ENCODE data around the gene DPAGT1. TPM values are rescaled to one million over a fixed set of nuclear protein-coding genes. Genes with fewer than 3 reads are reported as not detected.
A peak's percentile ranks its signal among the peaks of the same experiment; 100 is the strongest.
"Not testable (repeated sequence)": the region's sequence is repeated elsewhere in the genome, so short reads cannot be mapped to it uniquely, and the experiment has no call there.

The DPAGT1 gene
- total RNA-seq, 4 donors from 2014 or later, result 14.2 to 28.7 (median 19.9) TPM

GRCh38 chr11:119147604-119148333 is 46.1 kb upstream of the DPAGT1 start:
- H3K4me1 ChIP-seq, result peaks cover 13 to 29% (median 24%) of the 10 kb centered on the region in 4 donors
- H3K9me3 ChIP-seq, result no peaks in the 10 kb centered on the region
- intact Hi-C loops (cut with DNase I), result loop anchor here (5.0 kb wide), 1 partner anchor 50 kb away; no protein-coding TSS in a partner anchor
- no peak for DNase-seq (ENCODE audit: extremely low spot score)
- H3K27me3 ChIP-seq, result peaks cover 0 to 8% (median 0%) of the 10 kb centered on the region in 4 donors
- no peak for TF ChIP-seq POLR2AphosphoS5 (IDR thresholded peaks at IDR 0.05)
- no peak for TF ChIP-seq POLR2A (IDR thresholded peaks at IDR 0.05; ENCODE audit: low read depth)
- no peak for TF ChIP-seq EP300 (IDR thresholded peaks at IDR 0.05)
- TF ChIP-seq CTCF (IDR thresholded peaks at IDR 0.05), result no peak
- H3K4me3 ChIP-seq, result no peak overlapping the region
- no peaks in the 10 kb centered on the region for H3K36me3 ChIP-seq
- WGBS, result 61% methylated on average over 5 of the region's 6 CpGs
- no peak overlapping the region for H3K27ac ChIP-seq (replicated peaks in 1 of 4)

GRCh38 chr11:119145551-119145950 is 43.9 kb upstream of the DPAGT1 start:
- H3K4me3 ChIP-seq, result no peak overlapping the region
- no peak overlapping the region for H3K27ac ChIP-seq (replicated peaks in 1 of 4)
- TF ChIP-seq POLR2A (IDR thresholded peaks at IDR 0.05; ENCODE audit: low read depth), result no peak
- TF ChIP-seq EP300 (IDR thresholded peaks at IDR 0.05), result no peak
- TF ChIP-seq CTCF (IDR thresholded peaks at IDR 0.05), result no peak
- TF ChIP-seq POLR2AphosphoS5 (IDR thresholded peaks at IDR 0.05), result no peak
- peaks cover 13 to 29% (median 24%) of the 10 kb centered on the region in 4 donors for H3K4me1 ChIP-seq
- no peaks in the 10 kb centered on the region for H3K36me3 ChIP-seq
- WGBS, result 65% methylated on average over 3 of the region's 3 CpGs
- peaks cover 0 to 16% (median 0%) of the 10 kb centered on the region in 4 donors for H3K27me3 ChIP-seq
- no peaks in the 10 kb centered on the region for H3K9me3 ChIP-seq
- no peak for DNase-seq (ENCODE audit: extremely low spot score)
- intact Hi-C loops (cut with DNase I), result loop anchor here (5.0 kb wide), 1 partner anchor 52 kb away; no protein-coding TSS in a partner anchor

GRCh38 chr11:119144825-119145486 is 43.3 kb upstream of the DPAGT1 start:
- intact Hi-C loops (cut with DNase I), result loop anchor here (5.0 kb wide), 1 partner anchor 52 kb away; no protein-coding TSS in a partner anchor
- DNase-seq (ENCODE audit: extremely low spot score), result no peak
- no peak for TF ChIP-seq POLR2A (IDR thresholded peaks at IDR 0.05; ENCODE audit: low read depth)
- peak; percentile 54 to 84 (median 65) for TF ChIP-seq CTCF (IDR thresholded peaks at IDR 0.05)
- no peak for TF ChIP-seq POLR2AphosphoS5 (IDR thresholded peaks at IDR 0.05)
- TF ChIP-seq EP300 (IDR thresholded peaks at IDR 0.05), result no peak

GRCh38 chr11:119139276-119139675 is 37.6 kb upstream of the DPAGT1 start:
- H3K4me3 ChIP-seq; H3K27ac ChIP-seq (replicated peaks in 1 of 4); H3K9me3 ChIP-seq; intact Hi-C loops (cut with DNase I); DNase-seq (ENCODE audit: extremely low spot score); H3K4me1 ChIP-seq: not testable (repeated sequence)
- H3K27me3 ChIP-seq, result peaks cover 0 to 13% (median 0%) of the 10 kb centered on the region in 4 donors
- WGBS, result 88% methylated on average over 10 of the region's 10 CpGs
- peaks cover 4 to 14% (median 10%) of the 10 kb centered on the region in 4 donors for H3K36me3 ChIP-seq

More at GRCh38 chr11:119144825-119145486, 43.3 kb upstream of the DPAGT1 start:
- H3K27me3 ChIP-seq, result peaks cover 0 to 20% (median 0%) of the 10 kb centered on the region in 4 donors
- no peaks in the 10 kb centered on the region for H3K36me3 ChIP-seq
- peaks cover 12 to 27% (median 24%) of the 10 kb centered on the region in 4 donors for H3K4me1 ChIP-seq
- H3K27ac ChIP-seq (replicated peaks in 1 of 4), result no peak overlapping the region
- H3K4me3 ChIP-seq, result no peak overlapping the region
- 19% methylated on average over 7 of the region's 7 CpGs for WGBS
- H3K9me3 ChIP-seq, result no peaks in the 10 kb centered on the region

GRCh38 chr11:119134389-119134978 is 32.8 kb upstream of the DPAGT1 start:
- peaks cover 51 to 61% (median 56%) of the 10 kb centered on the region in 4 donors for H3K36me3 ChIP-seq
- no peaks in the 10 kb centered on the region for H3K27me3 ChIP-seq
- H3K27ac ChIP-seq (replicated peaks in 1 of 4), result no peak overlapping the region
- no peak for DNase-seq (ENCODE audit: extremely low spot score)
- no peaks in the 10 kb centered on the region for H3K9me3 ChIP-seq
- intact Hi-C loops (cut with DNase I), result no loop called here
- no peaks in the 10 kb centered on the region for H3K4me1 ChIP-seq
- H3K4me3 ChIP-seq, result no peak overlapping the region
- TF ChIP-seq CTCF (IDR thresholded peaks at IDR 0.05) (peak in 1 of 3 experiments; percentile 49), POLR2A (IDR thresholded peaks at IDR 0.05; ENCODE audit: low read depth) (no peak)
- 73% methylated on average over 3 of the region's 4 CpGs for WGBS
